Fibroblast of lung (primary cell): ENCODE measurements around the gene ARFGAP1. TPM values are rescaled to one million over a fixed set of nuclear protein-coding genes. Genes with fewer than 3 reads are reported as not detected.

Source experiments
- DNase-seq, 2 donors: peaks; one replicate each; pipeline versions ENCODE4 v3.0.0 to v3.0.0-alpha.2; 2010; ENCODE audit warnings: low read depth in 2 of 2
- H2AFZ ChIP-seq: 2 replicates; pipeline ENCODE4 v1.5.1; 2012; ENCODE audit warnings: low read length, control low read depth, inconsistent platforms
- H3K27ac ChIP-seq: 2 replicates; pipeline ENCODE4 v1.5.1; 2011; ENCODE audit warnings: low read length, control low read depth; ENCODE audit not compliant: insufficient read depth
- H3K27me3 ChIP-seq: 2 replicates; pipeline ENCODE4 v1.5.1; 2011; ENCODE audit warnings: mild to moderate bottlenecking, low read length; ENCODE audit not compliant: control insufficient read depth, insufficient read depth
- H3K36me3 ChIP-seq: 2 replicates; pipeline ENCODE4 v1.5.1; 2011; ENCODE audit warnings: low read length; ENCODE audit not compliant: control insufficient read depth, insufficient read depth
- H3K4me1 ChIP-seq: 2 replicates; pipeline ENCODE4 v1.5.1; 2011; ENCODE audit warnings: low read length; ENCODE audit not compliant: control insufficient read depth, insufficient read depth; ENCODE audit errors: extremely low read depth
- H3K4me2 ChIP-seq: 2 replicates; pipeline ENCODE4 v1.5.1; 2011; ENCODE audit warnings: low read length, control low read depth; ENCODE audit not compliant: insufficient read depth; ENCODE audit errors: extremely low read depth
- H3K4me3 ChIP-seq, 4 experiments: fragments of 200-600 bp in 1 of 4; sonication (generic) in 1 of 4; replicated peaks in 1 of 4; 2 replicates each; pipeline ENCODE4 v1.5.1; 2011 to 2016; ENCODE audit warnings: low read length in 4 of 4, low read depth in 3 of 4, mild to moderate bottlenecking in 3 of 4, control low read depth in 2 of 4, inconsistent platforms in 1 of 4, mixed read lengths in 1 of 4; ENCODE audit not compliant: insufficient read depth in 1 of 4; ENCODE audit errors: control extremely low read depth in 1 of 4
- H3K79me2 ChIP-seq: 2 replicates; pipeline ENCODE4 v1.5.1; 2012; ENCODE audit warnings: mild to moderate bottlenecking, low read length, inconsistent platforms; ENCODE audit not compliant: control insufficient read depth, insufficient read depth
- H3K9ac ChIP-seq: 2 replicates; pipeline ENCODE4 v1.5.1; 2011; ENCODE audit warnings: mild to moderate bottlenecking, low read length, control low read depth; ENCODE audit not compliant: insufficient read depth
- H3K9me3 ChIP-seq: 2 replicates; pipeline ENCODE4 v1.5.1; 2012; ENCODE audit warnings: low read depth, low read length; ENCODE audit not compliant: control insufficient read depth, insufficient read depth
- H4K20me1 ChIP-seq: 2 replicates; pipeline ENCODE4 v1.5.1; 2011; ENCODE audit warnings: low read length; ENCODE audit not compliant: control insufficient read depth, insufficient read depth; ENCODE audit errors: extremely low read depth
- EZH2 ChIP-seq: IDR thresholded peaks from 2 replicates; pipeline ENCODE4 v1.5.1; 2012; ENCODE audit warnings: low read length, control low read depth, mild to moderate bottlenecking; ENCODE audit errors: missing control alignments
- polyA plus RNA-seq, 2 donors: library from polyadenylated mRNA; depleted of rRNA in 1 of 2; stranded (reverse) in 1 of 2; unstranded in 1 of 2; fragments of >200 nt; gene quantifications; 2 replicates each; pipeline ENCODE4 v1.2.1, GENCODE V29; 2011 to 2012; ENCODE audit warnings: missing spikeins in 1 of 2
- total RNA-seq: library from RNA; depleted of rRNA; stranded (reverse); fragments of >200 nt; gene quantifications from 2 replicates; pipeline ENCODE4 v1.2.1, GENCODE V29; 2014
- TF ChIP-seq, protein P1 (sequence below), 2 donors: IDR thresholded peaks in 1 of 2; conservative IDR thresholded peaks in 1 of 2; 1 replicate in 1 of 2; 2 replicates in 1 of 2; pipeline ENCODE4 v1.5.1; 2011 to 2012; ENCODE audit warnings: low read length in 2 of 2, control low read depth in 1 of 2, inconsistent platforms in 1 of 2, low read depth in 1 of 2, mild to moderate bottlenecking in 1 of 2

ARFGAP1 gene
- total and polyA plus RNA-seq, 2 donors (not counting 1 experiment from before 2014, with no cell fraction given) = 37.6 to 42.9 TPM

DNA sequence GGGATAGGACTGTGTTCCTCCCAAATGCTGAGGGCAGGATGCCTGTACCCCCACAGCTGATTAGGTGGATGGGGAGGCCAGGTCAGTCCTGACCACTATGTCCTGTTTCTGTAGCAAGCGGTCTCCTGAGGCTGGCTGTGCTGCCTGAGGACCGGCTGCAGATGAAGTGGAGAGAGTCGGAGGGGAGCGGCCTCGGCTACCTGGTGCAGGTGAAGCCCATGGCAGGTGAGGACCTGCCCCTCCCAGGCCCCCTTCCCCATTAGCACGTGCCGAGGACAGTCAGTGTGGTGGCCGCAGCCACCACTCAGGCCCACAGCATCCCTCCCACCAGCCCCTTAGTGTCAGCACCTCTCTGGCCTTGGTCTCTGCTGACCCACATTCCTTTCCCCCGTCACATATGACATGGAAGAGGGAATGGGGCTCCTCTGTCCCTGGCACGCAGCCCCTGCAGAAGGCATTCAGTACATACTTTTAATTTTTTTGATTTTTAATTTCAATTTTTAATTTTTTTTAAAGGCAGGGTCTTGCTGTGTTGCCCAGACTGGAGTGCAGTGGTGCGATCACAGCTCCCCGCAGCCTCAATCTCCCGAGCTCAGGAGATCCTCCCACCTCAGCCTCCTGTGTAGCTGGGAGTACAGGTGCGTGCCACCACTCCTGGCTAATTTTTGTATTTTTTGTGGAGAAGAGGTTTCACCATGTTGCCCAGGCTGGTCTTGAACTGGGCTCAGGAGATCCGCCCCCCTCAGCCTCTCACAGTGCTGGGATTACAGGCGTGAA is 25.4 kb downstream of the ARFGAP1 start:
- no peak overlapping the region for H3K27ac ChIP-seq
- H3K9ac ChIP-seq = no peak overlapping the region
- H3K79me2 ChIP-seq = no peaks in the 10 kb centered on the region
- H2AFZ ChIP-seq = no peak overlapping the region
- no peaks in the 10 kb centered on the region for H3K4me1 ChIP-seq
- H4K20me1 ChIP-seq = no peaks in the 10 kb centered on the region
- H3K4me2 ChIP-seq = no peak overlapping the region
- TF ChIP-seq, protein P1, sequence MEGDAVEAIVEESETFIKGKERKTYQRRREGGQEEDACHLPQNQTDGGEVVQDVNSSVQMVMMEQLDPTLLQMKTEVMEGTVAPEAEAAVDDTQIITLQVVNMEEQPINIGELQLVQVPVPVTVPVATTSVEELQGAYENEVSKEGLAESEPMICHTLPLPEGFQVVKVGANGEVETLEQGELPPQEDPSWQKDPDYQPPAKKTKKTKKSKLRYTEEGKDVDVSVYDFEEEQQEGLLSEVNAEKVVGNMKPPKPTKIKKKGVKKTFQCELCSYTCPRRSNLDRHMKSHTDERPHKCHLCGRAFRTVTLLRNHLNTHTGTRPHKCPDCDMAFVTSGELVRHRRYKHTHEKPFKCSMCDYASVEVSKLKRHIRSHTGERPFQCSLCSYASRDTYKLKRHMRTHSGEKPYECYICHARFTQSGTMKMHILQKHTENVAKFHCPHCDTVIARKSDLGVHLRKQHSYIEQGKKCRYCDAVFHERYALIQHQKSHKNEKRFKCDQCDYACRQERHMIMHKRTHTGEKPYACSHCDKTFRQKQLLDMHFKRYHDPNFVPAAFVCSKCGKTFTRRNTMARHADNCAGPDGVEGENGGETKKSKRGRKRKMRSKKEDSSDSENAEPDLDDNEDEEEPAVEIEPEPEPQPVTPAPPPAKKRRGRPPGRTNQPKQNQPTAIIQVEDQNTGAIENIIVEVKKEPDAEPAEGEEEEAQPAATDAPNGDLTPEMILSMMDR (conservative IDR thresholded peaks at IDR 0.05 in 1 of 2, IDR thresholded peaks at IDR 0.05 in 1 of 2; ENCODE audit: low read depth in 1 of 2, low read length in 2 of 2) = no peak
- no peak for TF ChIP-seq EZH2
- no peaks in the 10 kb centered on the region for H3K36me3 ChIP-seq
- H3K27me3 ChIP-seq = peaks cover 11% of the 10 kb centered on the region
- H3K9me3 ChIP-seq = no peaks in the 10 kb centered on the region
- H3K4me3 ChIP-seq = no peak overlapping the region
- DNase-seq = no peak

DNA sequence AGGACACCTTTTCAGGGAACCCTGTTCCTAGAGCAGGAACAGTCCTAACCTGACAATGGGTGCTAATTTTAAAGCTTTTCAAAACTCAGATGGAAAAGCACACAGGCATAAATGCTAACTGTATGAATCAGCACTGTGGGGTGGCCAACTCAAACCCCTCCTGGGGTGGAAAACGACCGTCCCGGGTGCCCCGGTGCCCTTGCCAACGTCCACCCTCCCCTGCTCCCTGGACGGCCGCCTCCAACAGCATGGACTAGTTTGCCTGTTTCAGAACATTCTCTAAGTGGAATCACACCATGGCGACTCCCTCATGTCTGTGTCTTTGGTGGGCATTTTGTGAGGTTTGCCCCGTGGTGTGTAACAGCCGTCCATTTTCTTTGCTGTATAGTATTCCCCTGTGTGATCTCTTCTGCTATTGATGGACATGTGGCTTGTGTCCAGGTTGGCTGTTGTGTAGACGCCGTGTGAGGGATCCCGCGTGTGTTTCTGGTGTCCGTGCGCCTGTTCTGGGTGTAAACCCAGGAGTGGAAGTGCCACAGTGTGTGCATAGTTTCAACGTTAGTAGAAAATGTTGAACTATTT is 26.2 kb downstream of the ARFGAP1 start:
- Histone ChIP-seq H3K4me3 (no peak overlapping the region), H4K20me1 (no peaks in the 10 kb centered on the region), H3K9me3 (no peaks in the 10 kb centered on the region), H3K27me3 (peaks cover 11% of the 10 kb centered on the region), H3K4me2 (no peak overlapping the region), H3K4me1 (no peaks in the 10 kb centered on the region), H3K36me3 (no peaks in the 10 kb centered on the region), H2AFZ (no peak overlapping the region), H3K27ac (no peak overlapping the region), H3K9ac (no peak overlapping the region), H3K79me2 (no peaks in the 10 kb centered on the region)
- no peak for TF ChIP-seq EZH2
- TF ChIP-seq, protein P1 (conservative IDR thresholded peaks at IDR 0.05 in 1 of 2, IDR thresholded peaks at IDR 0.05 in 1 of 2; ENCODE audit: low read depth in 1 of 2, low read length in 2 of 2) = no peak
- DNase-seq = no peak

DNA sequence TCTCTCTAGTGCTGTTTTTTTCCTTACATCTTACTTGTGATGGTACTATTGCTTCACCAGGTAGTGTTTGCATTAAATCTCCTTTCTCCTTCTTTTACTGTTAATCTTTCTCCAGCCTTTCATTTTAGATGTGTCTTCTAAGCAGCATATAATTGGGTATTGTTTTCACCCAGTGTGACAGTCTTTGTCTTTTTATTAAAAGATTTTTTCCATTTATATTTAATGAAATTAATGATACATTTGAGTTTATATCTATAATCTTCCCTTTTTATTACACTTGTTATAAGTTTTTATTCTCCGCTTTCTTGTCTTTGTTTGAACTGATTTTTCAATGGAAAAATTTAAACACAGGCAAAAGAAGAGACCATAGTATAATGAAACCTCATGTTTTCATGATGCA is 29.1 kb downstream of the ARFGAP1 start:
- Histone ChIP-seq H3K27ac (no peak overlapping the region), H3K27me3 (no peaks in the 10 kb centered on the region), H3K4me2 (no peak overlapping the region), H2AFZ (no peak overlapping the region), H3K4me1 (no peaks in the 10 kb centered on the region), H3K9me3 (no peaks in the 10 kb centered on the region), H3K4me3 (no peak overlapping the region), H4K20me1 (no peaks in the 10 kb centered on the region), H3K9ac (no peak overlapping the region), H3K79me2 (no peaks in the 10 kb centered on the region), H3K36me3 (no peaks in the 10 kb centered on the region)
- no peak for DNase-seq
- TF ChIP-seq, protein P1 (conservative IDR thresholded peaks at IDR 0.05 in 1 of 2, IDR thresholded peaks at IDR 0.05 in 1 of 2; ENCODE audit: low read depth in 1 of 2, low read length in 2 of 2) = no peak
- TF ChIP-seq EZH2 = no peak
